GM23338 (cell line): ENCODE results near the gene RAB19. TPM values are rescaled to one million over a fixed set of nuclear protein-coding genes. Genes with fewer than 3 reads are reported as not detected.
A peak's percentile ranks its signal among the peaks of the same experiment; 100 is the strongest.

Source experiments
- ATAC-seq: fragments of 200-7000 bp; cut with Tn5 transposase; 3 replicates; pipeline ENCODE4 v1.9.1; 2020
- DNase-seq: peaks from one replicate; pipeline ENCODE4 v3.0.0-alpha.2; 2015; ENCODE audit warnings: low spot score
- H2AFZ ChIP-seq: fragments of 200-600 bp; sonication (generic); 2 replicates; pipeline ENCODE4 v1.8.0; 2016; ENCODE audit warnings: antibody characterized with exemption, mild to moderate bottlenecking, moderate library complexity
- H3F3A ChIP-seq: fragments of 200-600 bp; sonication (generic); replicated peaks from 2 replicates; pipeline ENCODE4 v1.8.0; 2017; ENCODE audit warnings: antibody characterized with exemption, mixed run types, low read depth
- H3K27ac ChIP-seq: fragments of 200-600 bp; sonication (generic); 2 replicates; pipeline ENCODE4 v1.6.1; 2016; ENCODE audit warnings: low read depth
- H3K27me3 ChIP-seq: fragments of 200-600 bp; sonication (generic); 2 replicates; pipeline ENCODE4 v1.8.0; 2016; ENCODE audit warnings: mild to moderate bottlenecking, mixed run types, moderate library complexity; ENCODE audit not compliant: insufficient read depth
- H3K36me3 ChIP-seq: fragments of 200-600 bp; sonication (generic); 2 replicates; pipeline ENCODE4 v1.8.0; 2016; ENCODE audit warnings: mild to moderate bottlenecking; ENCODE audit not compliant: insufficient read depth
- H3K4me1 ChIP-seq: fragments of 200-600 bp; sonication (generic); 2 replicates; pipeline ENCODE4 v1.8.0; 2016; ENCODE audit warnings: mild to moderate bottlenecking, moderate library complexity; ENCODE audit not compliant: insufficient read depth
- H3K4me2 ChIP-seq: fragments of 200-600 bp; sonication (generic); 2 replicates; pipeline ENCODE4 v1.7.1; 2017; ENCODE audit warnings: mixed run types
- H3K4me3 ChIP-seq: fragments of 200-600 bp; sonication (generic); 2 replicates; pipeline ENCODE4 v1.6.1; 2016; ENCODE audit warnings: mixed run types
- H3K79me2 ChIP-seq: fragments of 200-600 bp; sonication (generic); replicated peaks from 2 replicates; pipeline ENCODE4 v1.8.0; 2017; ENCODE audit warnings: mild to moderate bottlenecking; ENCODE audit not compliant: insufficient read depth
- H3K9me2 ChIP-seq: fragments of 200-600 bp; sonication (generic); 2 replicates; pipeline ENCODE4 v1.8.0; 2017; ENCODE audit not compliant: insufficient read depth
- H4K20me1 ChIP-seq: fragments of 200-600 bp; sonication (generic); replicated peaks from 2 replicates; pipeline ENCODE4 v1.8.0; 2017; ENCODE audit warnings: mild to moderate bottlenecking; ENCODE audit not compliant: insufficient read depth
- H3K27ac Mint-ChIP-seq: 2 replicates; pipeline ENCODE4 v1.8.0; 2020; ENCODE audit warnings: inconsistent platforms, mild to moderate bottlenecking, moderate library complexity, mixed read lengths
- H3K27me3 Mint-ChIP-seq: 3 replicates; pipeline ENCODE4 v1.8.0; 2022; ENCODE audit warnings: low read depth, mild to moderate bottlenecking, moderate library complexity, mixed read lengths, inconsistent platforms; ENCODE audit not compliant: insufficient read depth, poor library complexity
- H3K36me3 Mint-ChIP-seq: 3 replicates; pipeline ENCODE4 v1.8.0; 2021; ENCODE audit warnings: low read depth, mild to moderate bottlenecking, inconsistent platforms, moderate library complexity, mixed read lengths
- H3K4me1 Mint-ChIP-seq: 3 replicates; pipeline ENCODE4 v1.8.0; 2020; ENCODE audit warnings: mild to moderate bottlenecking, inconsistent platforms, mixed read lengths
- H3K4me3 Mint-ChIP-seq: 3 replicates; pipeline ENCODE4 v1.8.0; 2021; ENCODE audit warnings: moderate library complexity, mild to moderate bottlenecking, inconsistent platforms, mixed read lengths
- H3K9me3 Mint-ChIP-seq: 3 replicates; pipeline ENCODE4 v1.8.0; 2020; ENCODE audit warnings: moderate library complexity, mild to moderate bottlenecking, inconsistent platforms, mixed read lengths
- CTCF ChIP-seq, 2 experiments: fragments of 200-600 bp in 1 of 2; sonication (generic) in 1 of 2; conservative IDR thresholded peaks; 2 replicates each; pipeline versions ENCODE4 v1.5.1 to v1.6.1; 2016 to 2017; ENCODE audit warnings: antibody characterized with exemption in 2 of 2, low read depth in 2 of 2, mild to moderate bottlenecking in 2 of 2, moderate library complexity in 1 of 2
- ETS1 ChIP-seq: IDR thresholded peaks from 2 replicates; pipeline ENCODE4 v1.6.1; 2016; ENCODE audit warnings: antibody characterized with exemption
- ZNF462 ChIP-seq: fragments of 250-450 bp; sonication (Bioruptor Pico); IDR thresholded peaks from 2 replicates; pipeline ENCODE4 v1.5.0; 2020; ENCODE audit warnings: mild to moderate bottlenecking, moderate library complexity
- polyA plus RNA-seq: library from polyadenylated mRNA; unstranded; fragments of >200 nt; fragmentation: Nextera tagmentation; extraction: Ambion mirVana; gene quantifications from 2 replicates; pipeline ENCODE4 v1.2.1, GENCODE V29; 2016
- total RNA-seq: library from RNA; depleted of rRNA; stranded (reverse); fragments of >200 nt; shearing (Covaris generic); gene quantifications from 2 replicates; pipeline ENCODE4 v1.2.3, GENCODE V29; 2014

The RAB19 gene
- total and polyA plus RNA-seq, 2 experiments from 2014 or later = 2.5 to 5.2 TPM

GRCh38 chr7:140446467-140446866, 42.6 kb downstream of the RAB19 start:
- TF ChIP-seq ZNF462 (CRISPR knock-in tag) = no peak
- TF ChIP-seq CTCF (conservative IDR thresholded peaks at IDR 0.05; ENCODE audit: low read depth in 2 of 2) = peak in 1 of 2 experiments; percentile 42; a peak in 2 of 4 replicates
- H3K4me3 ChIP-seq = no peak overlapping the region
- H3K27me3 Mint-ChIP-seq = peaks cover 8% of the 10 kb centered on the region
- H3K4me2 ChIP-seq = no peak overlapping the region
- no peaks in the 10 kb centered on the region for H4K20me1 ChIP-seq
- H3K36me3 ChIP-seq = no peaks in the 10 kb centered on the region
- H3K4me3 Mint-ChIP-seq = no peak overlapping the region
- no peaks in the 10 kb centered on the region for H3K27me3 ChIP-seq
- peaks cover 39% of the 10 kb centered on the region for H3K4me1 ChIP-seq
- H3K79me2 ChIP-seq = no peaks in the 10 kb centered on the region
- H3K27ac Mint-ChIP-seq = no peak overlapping the region
- H3K36me3 Mint-ChIP-seq = peaks cover 14% of the 10 kb centered on the region; the same call in 2 of the 3 replicates
- peaks cover 15% of the 10 kb centered on the region; the same call in 1 of the 2 replicates for H3F3A ChIP-seq
- no peak for ATAC-seq
- no peak overlapping the region for H2AFZ ChIP-seq
- no peaks in the 10 kb centered on the region for H3K9me2 ChIP-seq
- no peak overlapping the region for H3K27ac ChIP-seq
- peaks cover 41% of the 10 kb centered on the region for H3K4me1 Mint-ChIP-seq
- no peak for DNase-seq
- H3K9me3 Mint-ChIP-seq = no peaks in the 10 kb centered on the region; the same call in 2 of the 3 replicates

- H3K27ac Mint-ChIP-seq = peak overlapping the region; percentile 80
- peaks cover 15% of the 10 kb centered on the region; the same call in 1 of the 2 replicates for H3F3A ChIP-seq
- 0 out of 2 replicates have a peak, but pooled peaks cover 4% of the 10 kb centered on the region for H3K36me3 ChIP-seq
- H2AFZ ChIP-seq = no peak overlapping the region
- peaks cover 53% of the 10 kb centered on the region for H3K4me1 Mint-ChIP-seq
- peaks cover 44% of the 10 kb centered on the region for H3K4me1 ChIP-seq
- peak; percentile 14; the same call in 2 of the 3 replicates for ATAC-seq
- no peaks in the 10 kb centered on the region for H3K27me3 ChIP-seq
- peak overlapping the region; percentile 11 for H3K4me2 ChIP-seq
- DNase-seq = no peak
- H3K9me3 Mint-ChIP-seq = no peaks in the 10 kb centered on the region; the same call in 2 of the 3 replicates
- peaks cover 24% of the 10 kb centered on the region for H3K36me3 Mint-ChIP-seq
- no peak overlapping the region for H3K4me3 Mint-ChIP-seq
- peaks cover 8% of the 10 kb centered on the region for H3K27me3 Mint-ChIP-seq
- no peak overlapping the region for H3K4me3 ChIP-seq
- H3K27ac ChIP-seq = peak overlapping the region; percentile 9; the same call in 1 of the 2 replicates
- H4K20me1 ChIP-seq = no peaks in the 10 kb centered on the region; the same call in 1 of the 2 replicates
- H3K9me2 ChIP-seq = no peaks in the 10 kb centered on the region
- peaks cover 6% of the 10 kb centered on the region; the same call in 1 of the 2 replicates for H3K79me2 ChIP-seq
- TF ChIP-seq ETS1 = no peak
Measured at GRCh38 chr7:140447841-140448240, 44.0 kb downstream of the RAB19 start.
